ENCODE measurements around the gene ZNF236.

DNA sequence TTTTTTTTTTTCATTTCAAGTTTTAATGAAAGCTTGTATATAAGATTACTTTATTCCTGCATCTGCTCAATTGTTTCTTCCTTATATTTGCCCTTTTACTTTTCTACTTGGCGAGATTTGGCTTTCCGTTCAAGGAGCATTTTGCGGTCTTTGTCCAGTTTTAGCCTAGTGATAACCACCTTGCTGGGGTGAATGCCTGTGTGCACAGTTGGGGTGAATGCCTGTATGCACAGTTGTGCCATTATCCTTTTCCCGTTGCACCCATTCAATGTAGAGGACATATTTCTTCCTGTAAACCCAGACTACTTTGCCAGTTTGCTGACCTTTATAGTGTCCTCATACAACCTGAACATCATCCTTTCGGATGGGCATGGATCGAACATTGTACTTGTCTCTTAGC is 12.0 kb downstream of the ZNF236 start:
- TF ChIP-seq, protein P1, sequence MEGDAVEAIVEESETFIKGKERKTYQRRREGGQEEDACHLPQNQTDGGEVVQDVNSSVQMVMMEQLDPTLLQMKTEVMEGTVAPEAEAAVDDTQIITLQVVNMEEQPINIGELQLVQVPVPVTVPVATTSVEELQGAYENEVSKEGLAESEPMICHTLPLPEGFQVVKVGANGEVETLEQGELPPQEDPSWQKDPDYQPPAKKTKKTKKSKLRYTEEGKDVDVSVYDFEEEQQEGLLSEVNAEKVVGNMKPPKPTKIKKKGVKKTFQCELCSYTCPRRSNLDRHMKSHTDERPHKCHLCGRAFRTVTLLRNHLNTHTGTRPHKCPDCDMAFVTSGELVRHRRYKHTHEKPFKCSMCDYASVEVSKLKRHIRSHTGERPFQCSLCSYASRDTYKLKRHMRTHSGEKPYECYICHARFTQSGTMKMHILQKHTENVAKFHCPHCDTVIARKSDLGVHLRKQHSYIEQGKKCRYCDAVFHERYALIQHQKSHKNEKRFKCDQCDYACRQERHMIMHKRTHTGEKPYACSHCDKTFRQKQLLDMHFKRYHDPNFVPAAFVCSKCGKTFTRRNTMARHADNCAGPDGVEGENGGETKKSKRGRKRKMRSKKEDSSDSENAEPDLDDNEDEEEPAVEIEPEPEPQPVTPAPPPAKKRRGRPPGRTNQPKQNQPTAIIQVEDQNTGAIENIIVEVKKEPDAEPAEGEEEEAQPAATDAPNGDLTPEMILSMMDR (IDR thresholded peaks at IDR 0.05) = no peak
- no peak for TF ChIP-seq POLR2AphosphoS5 (IDR thresholded peaks at IDR 0.05)

All from sigmoid colon (tissue), 4 donors.